ENCODE data around the gene PIP5K1B.

DNA sequence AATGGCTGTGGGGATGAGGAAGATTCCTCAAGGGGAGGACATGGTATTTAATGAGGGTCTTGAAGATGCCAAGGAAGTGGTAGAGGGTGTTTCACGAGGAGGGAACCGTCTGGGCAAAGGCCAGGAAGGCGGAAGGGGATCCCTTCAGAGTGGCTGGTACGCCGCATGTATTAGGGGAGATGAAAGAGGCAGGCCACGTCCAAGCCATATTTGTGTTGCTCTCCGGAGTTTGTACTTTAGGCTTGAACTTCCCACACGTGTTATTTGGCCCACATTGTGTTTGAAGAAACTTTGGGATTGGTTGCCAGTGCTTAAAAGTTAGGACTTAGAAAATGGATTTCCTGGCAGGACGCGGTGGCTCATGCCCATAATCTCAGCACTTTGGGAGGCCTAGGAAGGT is 331.8 kb downstream of the PIP5K1B start:
- TF ChIP-seq CTCF (IDR thresholded peaks at IDR 0.05; ENCODE audit: low read length): no peak
- no peak for TF ChIP-seq EZH2phosphoT487 (IDR thresholded peaks at IDR 0.05; ENCODE audit: low read length)

Data from MM.1S (cell line).